ENCODE data around the gene TST. TPM values are rescaled to one million over a fixed set of nuclear protein-coding genes. Genes with fewer than 3 reads are reported as not detected.

Gene TST
- polyA plus RNA-seq, 4 donors, result 134 to 526 (median 354) TPM

GRCh38 chr22:36971341-36972125 lies 47.7 kb downstream of the TST start:
- Histone ChIP-seq H3K4me1 (ENCODE audit: control insufficient read depth in 3 of 3, insufficient read depth in 2 of 3, low read depth in 1 of 3, low read length in 2 of 3) (no peaks in the 10 kb centered on the region), H3K36me3 (ENCODE audit: control insufficient read depth in 3 of 3, insufficient read depth in 2 of 3, low read depth in 1 of 3, low read length in 3 of 3) (no peaks in the 10 kb centered on the region), H3K4me3 (ENCODE audit: low read depth in 1 of 3, low read length in 3 of 3) (no peak overlapping the region), H3K27ac (ENCODE audit: low read depth in 1 of 3, low read length in 2 of 3) (no peak overlapping the region), H3K27me3 (ENCODE audit: control insufficient read depth in 3 of 3, insufficient read depth in 3 of 3, low read length in 3 of 3) (peaks cover 0 to 6% (median 0%) of the 10 kb centered on the region in 3 donors), H3K9me3 (ENCODE audit: control insufficient read depth in 2 of 2, insufficient read depth in 1 of 2, low read depth in 1 of 2, low read length in 1 of 2) (no peaks in the 10 kb centered on the region)
- DNase-seq (no peak), FAIRE-seq (no peak)
- 68 to 75% (median 71%) methylated on average over 19 of the region's 19 CpGs for WGBS, 3 donors

DNA sequence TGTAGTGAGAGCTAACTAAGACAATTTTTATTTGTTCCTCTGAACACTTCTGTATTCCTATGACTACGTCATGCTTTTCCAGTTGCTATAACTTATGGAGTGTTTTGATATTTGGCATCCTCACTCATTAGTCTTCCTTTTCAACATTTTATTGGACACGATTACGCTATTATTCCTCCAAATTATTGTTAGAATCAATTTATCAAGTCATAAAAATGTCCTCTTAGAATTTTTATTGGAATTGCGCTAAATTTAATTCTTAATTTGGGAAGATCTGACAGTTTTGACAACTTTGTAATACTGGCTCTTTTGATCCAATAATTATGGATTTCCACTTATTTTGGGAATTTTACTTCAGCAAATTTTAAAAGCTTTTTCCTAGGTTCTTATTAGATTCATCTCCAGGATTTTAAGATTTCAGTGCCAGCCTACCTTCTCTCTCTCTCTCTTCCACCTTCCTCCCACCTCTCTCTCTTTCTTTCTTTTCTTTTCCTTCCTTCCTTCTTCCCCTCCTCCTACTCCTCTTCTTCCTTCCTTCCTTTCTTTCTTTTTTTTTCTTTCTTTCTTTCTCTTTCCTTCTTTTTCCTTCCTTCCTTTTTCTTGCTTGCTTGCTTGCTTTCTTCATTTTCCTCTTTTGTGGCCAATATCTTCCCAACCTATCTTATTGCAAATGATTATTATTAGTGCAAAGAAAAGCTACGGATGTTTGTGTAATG lies 50.8 kb downstream of the TST start:
- H3K4me1 ChIP-seq (ENCODE audit: control insufficient read depth in 3 of 3, insufficient read depth in 2 of 3, low read depth in 1 of 3, low read length in 2 of 3), result no peaks in the 10 kb centered on the region
- no peak overlapping the region for H3K27ac ChIP-seq (ENCODE audit: low read depth in 1 of 3, low read length in 2 of 3)
- H3K27me3 ChIP-seq (ENCODE audit: control insufficient read depth in 3 of 3, insufficient read depth in 3 of 3, low read length in 3 of 3), result peaks cover 0 to 6% (median 0%) of the 10 kb centered on the region in 3 donors
- no peak for FAIRE-seq
- no peaks in the 10 kb centered on the region for H3K9me3 ChIP-seq (ENCODE audit: control insufficient read depth in 2 of 2, insufficient read depth in 1 of 2, low read depth in 1 of 2, low read length in 1 of 2)
- no peak overlapping the region for H3K4me3 ChIP-seq (ENCODE audit: low read depth in 1 of 3, low read length in 3 of 3)
- no peak for DNase-seq
- 86 to 89% (median 86%) methylated on average over 5 of the region's 5 CpGs for WGBS, 3 donors
- no peaks in the 10 kb centered on the region for H3K36me3 ChIP-seq (ENCODE audit: control insufficient read depth in 3 of 3, insufficient read depth in 2 of 3, low read depth in 1 of 3, low read length in 3 of 3)

- no peaks in the 10 kb centered on the region for H3K36me3 ChIP-seq (ENCODE audit: control insufficient read depth in 3 of 3, insufficient read depth in 2 of 3, low read depth in 1 of 3, low read length in 3 of 3)
- no peak for FAIRE-seq
- H3K4me3 ChIP-seq (ENCODE audit: low read depth in 1 of 3, low read length in 3 of 3), result no peak overlapping the region
- H3K27me3 ChIP-seq (ENCODE audit: control insufficient read depth in 3 of 3, insufficient read depth in 3 of 3, low read length in 3 of 3), result peaks cover 0 to 6% (median 0%) of the 10 kb centered on the region in 3 donors
- no peak overlapping the region for H3K27ac ChIP-seq (ENCODE audit: low read depth in 1 of 3, low read length in 2 of 3)
- H3K9me3 ChIP-seq (ENCODE audit: control insufficient read depth in 2 of 2, insufficient read depth in 1 of 2, low read depth in 1 of 2, low read length in 1 of 2), result no peaks in the 10 kb centered on the region
- DNase-seq, result no peak
- 75 to 79% (median 77%) methylated on average over 11 of the region's 11 CpGs for WGBS, 3 donors
- H3K4me1 ChIP-seq (ENCODE audit: control insufficient read depth in 3 of 3, insufficient read depth in 2 of 3, low read depth in 1 of 3, low read length in 2 of 3), result no peaks in the 10 kb centered on the region
Measured at GRCh38 chr22:36966851-36967540, 52.3 kb downstream of the TST start.

DNA sequence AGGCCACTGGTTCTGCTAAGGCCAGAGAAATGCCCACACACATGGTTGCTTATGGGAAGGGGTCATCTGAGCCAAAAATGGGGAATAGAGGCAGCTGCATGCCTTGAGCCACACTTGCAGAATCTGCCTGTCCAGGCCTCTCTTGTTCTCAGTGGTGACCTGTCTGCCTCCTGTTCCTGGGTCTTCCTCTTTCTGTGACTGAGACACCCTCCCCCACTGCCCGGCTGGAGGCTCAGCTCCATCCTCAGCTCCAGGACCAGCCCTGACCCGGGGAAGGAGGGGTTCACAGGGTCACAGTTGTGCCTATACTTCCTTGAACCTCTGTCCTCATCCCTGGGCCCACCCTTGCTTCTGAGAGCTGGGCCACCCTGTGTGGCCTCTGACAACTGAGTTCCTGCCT lies 53.6 kb downstream of the TST start:
- H3K36me3 ChIP-seq (ENCODE audit: control insufficient read depth in 3 of 3, insufficient read depth in 2 of 3, low read depth in 1 of 3, low read length in 3 of 3), result no peaks in the 10 kb centered on the region
- 71 to 77% (median 73%) methylated on average over 2 of the region's 2 CpGs for WGBS, 3 donors
- DNase-seq, result no peak

DNA sequence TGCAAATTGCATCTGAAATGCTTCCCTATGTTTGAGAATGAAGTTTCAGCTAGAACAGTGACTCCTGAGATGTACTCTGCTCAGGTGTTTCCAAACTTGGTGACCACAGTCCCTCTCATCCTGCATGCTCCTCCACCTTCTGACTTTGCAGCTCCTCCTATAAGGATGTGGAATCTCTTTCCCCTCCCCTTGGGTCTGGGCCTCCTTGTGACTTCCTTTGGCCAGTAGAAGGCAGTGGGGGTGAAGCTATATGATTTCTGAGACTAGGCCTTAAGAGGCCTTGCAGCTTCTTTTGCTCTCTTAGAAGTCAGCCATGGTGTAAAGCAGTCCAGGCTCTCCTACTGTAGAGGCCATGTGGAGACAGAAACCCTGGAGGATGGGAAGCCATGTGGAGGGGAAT lies 55.1 kb downstream of the TST start:
- no peak for FAIRE-seq
- DNase-seq, result no peak
- no peaks in the 10 kb centered on the region for H3K36me3 ChIP-seq (ENCODE audit: control insufficient read depth in 3 of 3, insufficient read depth in 2 of 3, low read depth in 1 of 3, low read length in 3 of 3)

More for the DNA sequence above, 53.6 kb downstream of the TST start:
- H3K4me1 ChIP-seq (ENCODE audit: control insufficient read depth in 3 of 3, insufficient read depth in 2 of 3, low read depth in 1 of 3, low read length in 2 of 3), result no peaks in the 10 kb centered on the region
- no peak for FAIRE-seq
- no peaks in the 10 kb centered on the region for H3K9me3 ChIP-seq (ENCODE audit: control insufficient read depth in 2 of 2, insufficient read depth in 1 of 2, low read depth in 1 of 2, low read length in 1 of 2)
- H3K27me3 ChIP-seq (ENCODE audit: control insufficient read depth in 3 of 3, insufficient read depth in 3 of 3, low read length in 3 of 3), result peaks cover 0 to 3% (median 0%) of the 10 kb centered on the region in 3 donors
- no peak overlapping the region for H3K27ac ChIP-seq (ENCODE audit: low read depth in 1 of 3, low read length in 2 of 3)
- no peak overlapping the region for H3K4me3 ChIP-seq (ENCODE audit: low read depth in 1 of 3, low read length in 3 of 3)

DNA sequence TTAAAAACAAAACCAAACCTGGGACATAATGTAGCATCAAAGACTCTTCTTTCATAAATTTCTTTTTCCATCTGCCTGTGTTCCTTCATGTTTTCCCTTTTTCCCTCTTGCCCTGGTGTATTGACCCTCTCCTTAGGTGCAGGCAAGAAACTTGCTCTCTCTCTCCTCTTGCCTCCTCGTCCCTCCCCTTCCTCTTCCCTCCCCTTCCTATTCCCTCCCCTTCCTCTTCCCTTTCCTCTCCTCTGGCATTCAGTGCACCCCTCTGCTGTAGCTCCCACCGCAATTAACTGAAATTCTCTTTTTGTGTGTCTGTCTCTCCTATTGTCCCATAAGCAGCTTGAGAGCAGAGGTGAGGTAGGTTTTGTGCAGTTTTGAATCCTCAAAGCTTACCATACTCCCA lies 55.9 kb downstream of the TST start:
- no peak for DNase-seq
- WGBS, 3 donors, result 70 to 71% (median 70%) methylated on average over 2 of the region's 2 CpGs
- H3K4me3 ChIP-seq (ENCODE audit: low read depth in 1 of 3, low read length in 3 of 3), result no peak overlapping the region

More for the DNA sequence above, 55.1 kb downstream of the TST start:
- Histone ChIP-seq H3K27ac (ENCODE audit: low read depth in 1 of 3, low read length in 2 of 3) (no peak overlapping the region), H3K4me1 (ENCODE audit: control insufficient read depth in 3 of 3, insufficient read depth in 2 of 3, low read depth in 1 of 3, low read length in 2 of 3) (no peaks in the 10 kb centered on the region), H3K9me3 (ENCODE audit: control insufficient read depth in 2 of 2, insufficient read depth in 1 of 2, low read depth in 1 of 2, low read length in 1 of 2) (no peaks in the 10 kb centered on the region), H3K27me3 (ENCODE audit: control insufficient read depth in 3 of 3, insufficient read depth in 3 of 3, low read length in 3 of 3) (peaks cover 0 to 6% (median 0%) of the 10 kb centered on the region in 3 donors), H3K4me3 (ENCODE audit: low read depth in 1 of 3, low read length in 3 of 3) (no peak overlapping the region)

GRCh38 chr22:36961626-36962025 lies 57.6 kb downstream of the TST start:
- H3K4me1 ChIP-seq (ENCODE audit: control insufficient read depth in 3 of 3, insufficient read depth in 2 of 3, low read depth in 1 of 3, low read length in 2 of 3), result no peaks in the 10 kb centered on the region
- H3K27me3 ChIP-seq (ENCODE audit: control insufficient read depth in 3 of 3, insufficient read depth in 3 of 3, low read length in 3 of 3), result peaks cover 0 to 4% (median 0%) of the 10 kb centered on the region in 3 donors
- no peak for DNase-seq
- H3K4me3 ChIP-seq (ENCODE audit: low read depth in 1 of 3, low read length in 3 of 3), result no peak overlapping the region
- 41 to 53% (median 48%) methylated on average over 3 of the region's 3 CpGs for WGBS, 3 donors
- H3K9me3 ChIP-seq (ENCODE audit: control insufficient read depth in 2 of 2, insufficient read depth in 1 of 2, low read depth in 1 of 2, low read length in 1 of 2), result no peaks in the 10 kb centered on the region
- FAIRE-seq, result no peak
- no peak overlapping the region for H3K27ac ChIP-seq (ENCODE audit: low read depth in 1 of 3, low read length in 2 of 3)
- no peaks in the 10 kb centered on the region for H3K36me3 ChIP-seq (ENCODE audit: control insufficient read depth in 3 of 3, insufficient read depth in 2 of 3, low read depth in 1 of 3, low read length in 3 of 3)

More for the DNA sequence above, 55.9 kb downstream of the TST start:
- Histone ChIP-seq H3K27ac (ENCODE audit: low read depth in 1 of 3, low read length in 2 of 3) (no peak overlapping the region), H3K4me1 (ENCODE audit: control insufficient read depth in 3 of 3, insufficient read depth in 2 of 3, low read depth in 1 of 3, low read length in 2 of 3) (no peaks in the 10 kb centered on the region), H3K9me3 (ENCODE audit: control insufficient read depth in 2 of 2, insufficient read depth in 1 of 2, low read depth in 1 of 2, low read length in 1 of 2) (no peaks in the 10 kb centered on the region), H3K36me3 (ENCODE audit: control insufficient read depth in 3 of 3, insufficient read depth in 2 of 3, low read depth in 1 of 3, low read length in 3 of 3) (no peaks in the 10 kb centered on the region), H3K27me3 (ENCODE audit: control insufficient read depth in 3 of 3, insufficient read depth in 3 of 3, low read length in 3 of 3) (peaks cover 0 to 6% (median 0%) of the 10 kb centered on the region in 3 donors)
- no peak for FAIRE-seq

Measured in small intestine (tissue), 7 donors.